Fibroblast of skin of right biceps (primary cell): ENCODE results near the gene DDX5.
A peak's percentile ranks its signal among the peaks of the same experiment; 100 is the strongest.
"Not testable (repeated sequence)": the region's sequence is repeated elsewhere in the genome, so short reads cannot be mapped to it uniquely, and the experiment has no call there.

Experiments
- DNase-seq: peaks from one replicate; pipeline ENCODE4 v3.0.0-alpha.2; 2013

DDX5 gene

DNA sequence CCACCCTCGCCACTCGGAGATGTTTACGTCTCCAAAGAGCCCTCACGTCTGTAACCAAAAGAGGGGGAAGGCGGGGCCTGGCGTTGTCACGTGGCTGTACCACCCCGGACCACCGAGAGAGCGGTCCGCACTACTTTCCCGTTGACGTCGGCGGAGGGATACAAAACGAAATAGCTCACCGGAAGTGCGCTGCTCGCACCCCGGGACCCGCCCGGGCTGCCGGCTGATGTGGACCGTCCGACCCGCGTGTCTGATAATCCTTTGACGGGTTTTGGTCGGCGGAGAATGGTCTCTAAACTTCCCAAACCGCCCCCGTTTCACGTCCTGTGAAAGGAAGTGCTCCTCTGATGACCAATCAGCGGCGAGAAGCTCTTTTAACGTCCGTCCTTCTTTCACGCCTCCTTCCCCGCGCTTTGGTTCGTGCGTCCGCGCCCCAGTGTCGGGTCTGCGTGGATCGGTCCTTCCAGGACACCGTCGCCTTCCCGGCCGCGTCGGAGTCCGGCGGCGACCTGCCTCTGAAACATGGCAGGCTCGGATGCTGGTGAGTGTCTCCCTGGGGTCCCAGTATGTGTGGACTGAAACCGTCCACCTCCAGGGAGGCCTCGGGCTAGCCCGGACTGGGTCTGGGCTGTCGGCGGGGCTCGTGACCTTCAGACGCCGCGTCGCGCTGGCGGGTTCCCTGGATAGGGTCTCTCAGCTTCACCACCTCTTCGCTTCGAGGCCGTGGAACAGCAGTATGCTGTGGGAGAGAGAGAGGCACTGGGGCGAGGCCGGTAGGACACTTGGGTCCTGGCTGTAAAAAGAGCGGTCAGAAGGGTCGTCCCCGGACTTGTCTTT is 705 bp upstream of the DDX5 start, which contains the start of gene CEP95:
Gene CEP95 (plus strand): TSS at position 402 of the 837 bp plus-strand sequence. CDS start 121 bp downstream, at position 523.
- DNase-seq: peak; percentile 99

GRCh38 chr17:64505340-64506200 is 519 bp downstream of the DDX5 start:
- peak; percentile 92 for DNase-seq

DNA sequence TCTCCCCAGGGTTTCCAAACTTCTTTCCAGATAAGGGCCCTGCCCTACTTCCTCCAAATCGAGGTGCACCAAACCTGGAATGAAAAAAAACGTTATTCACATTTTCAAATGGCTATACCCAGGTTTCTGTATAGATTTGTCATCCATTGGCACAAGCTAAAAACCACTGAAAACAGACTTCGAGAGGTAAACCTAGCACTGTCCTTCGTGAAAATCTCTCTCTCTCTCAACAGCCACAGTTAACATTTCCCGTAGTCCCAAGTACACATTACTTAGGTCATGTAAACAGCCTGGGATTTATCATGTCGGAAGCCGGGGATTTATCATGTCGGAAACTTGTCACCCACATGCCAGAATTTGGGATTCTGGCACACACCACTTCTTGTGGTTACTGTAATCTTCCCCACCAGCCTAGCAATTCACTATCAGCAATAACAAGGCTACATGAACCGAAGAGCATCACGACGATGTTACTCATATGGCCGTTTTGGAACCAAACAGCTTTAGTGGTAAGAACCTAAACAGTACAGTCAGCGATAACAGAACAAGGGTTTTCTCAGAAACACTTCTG is 1.2 kb downstream of the DDX5 start:
- peak; percentile 54 for DNase-seq

- no peak for DNase-seq
Measured at GRCh38 chr17:64503821-64504768, 2.0 kb downstream of the DDX5 start.

DNA sequence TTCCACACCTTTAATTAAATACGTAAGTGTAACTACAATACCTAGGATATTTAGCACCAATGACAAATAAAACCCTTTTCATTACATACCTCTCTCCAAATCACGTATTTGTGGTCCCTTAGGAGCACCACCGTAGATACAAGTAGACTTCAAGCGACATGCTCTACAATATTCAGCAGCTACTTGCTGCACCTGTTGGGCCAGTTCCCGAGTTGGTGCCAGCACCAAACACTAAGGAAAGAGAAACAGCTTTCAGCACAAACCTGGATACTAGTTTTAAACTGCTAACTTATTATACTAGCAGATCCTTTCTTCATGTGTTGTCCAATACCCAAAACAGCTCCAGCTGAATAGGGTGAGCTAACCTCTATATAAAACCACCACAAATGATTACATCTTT is 2.7 kb downstream of the DDX5 start:
- DNase-seq: no peak

DNA sequence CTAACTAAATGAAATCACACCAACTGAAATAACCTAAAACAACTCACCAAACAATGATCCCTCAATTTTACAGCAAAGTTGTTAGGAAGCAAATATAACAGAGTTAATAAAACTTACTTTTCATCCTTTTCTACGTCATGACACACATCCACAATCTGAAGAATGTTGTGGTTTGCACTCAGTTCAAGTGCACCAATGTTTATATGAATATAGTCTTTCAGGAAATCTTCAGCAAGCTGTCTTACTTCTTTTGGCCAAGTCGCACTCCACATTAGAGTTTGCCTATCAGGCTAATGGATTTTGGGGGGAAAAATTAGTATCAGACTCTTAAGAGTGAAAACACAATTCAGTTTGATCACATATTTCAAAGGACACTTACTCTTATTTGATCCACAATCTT is 3.3 kb downstream of the DDX5 start:
- DNase-seq: no peak

DNA sequence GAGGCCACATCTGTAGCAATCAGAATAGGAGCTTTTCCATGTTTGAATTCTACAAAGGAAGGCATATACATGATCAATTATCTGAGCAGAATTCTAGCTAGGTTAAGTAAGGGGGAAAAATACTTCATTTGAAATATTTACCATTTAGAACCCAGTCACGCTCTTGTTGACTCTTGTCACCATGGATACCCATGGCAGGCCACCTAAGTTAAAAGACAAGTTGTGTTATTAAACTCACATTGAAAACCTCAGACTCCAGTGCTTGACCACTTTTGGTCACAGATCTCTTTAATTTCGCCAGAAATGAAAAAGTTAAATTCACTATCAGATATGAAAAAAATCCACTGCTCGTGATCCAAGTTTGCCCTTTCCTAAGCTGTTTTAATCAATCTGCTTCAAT is 4.1 kb downstream of the DDX5 start:
- no peak for DNase-seq

DNA sequence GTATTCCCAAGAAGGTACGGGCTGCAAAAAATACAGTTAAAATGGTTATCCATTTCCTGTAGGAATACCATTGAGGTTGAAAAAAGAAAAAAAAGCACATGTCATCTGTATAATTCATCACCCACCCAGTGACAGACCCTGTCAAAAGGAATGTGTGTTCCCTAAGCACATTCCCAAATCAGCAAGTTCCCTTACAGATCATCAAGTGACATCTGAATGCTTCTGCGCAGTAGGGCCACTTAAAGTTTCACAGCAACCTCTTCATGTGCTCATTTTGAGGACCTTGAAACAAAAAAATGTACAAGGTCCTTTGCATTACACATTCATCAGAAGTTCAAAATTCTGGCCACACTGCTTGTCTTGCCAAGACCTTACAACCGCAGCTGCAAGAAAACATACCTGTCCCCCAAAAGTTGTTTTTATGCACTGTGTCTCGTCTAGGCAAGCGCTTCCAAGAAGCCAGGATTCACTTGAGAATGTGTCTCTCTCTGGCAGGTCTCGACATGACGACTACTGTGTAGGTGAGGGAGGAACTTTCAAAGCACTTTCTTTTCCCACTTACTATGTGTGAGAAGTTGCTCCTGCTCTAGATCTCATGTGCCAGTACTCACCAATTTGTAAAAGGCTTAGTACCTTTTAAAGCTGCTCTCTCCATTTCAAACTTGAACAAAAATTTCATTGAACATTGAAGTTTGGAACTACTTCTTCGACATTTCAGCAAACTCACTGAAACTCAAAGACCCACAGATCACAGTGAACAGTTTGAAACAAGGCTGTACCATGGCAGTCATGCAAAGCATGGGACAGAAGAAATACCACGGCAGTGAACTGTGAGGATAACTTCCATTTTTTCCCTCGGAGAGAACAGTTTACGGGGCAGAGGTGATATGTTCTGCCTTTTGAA is 5.0 kb downstream of the DDX5 start:
- DNase-seq: no peak

GRCh38 chr17:64500487-64500859 is 5.6 kb downstream of the DDX5 start:
- no peak for DNase-seq

GRCh38 chr17:64499805-64500486 is 6.1 kb downstream of the DDX5 start:
- peak; percentile 34 for DNase-seq

GRCh38 chr17:64498308-64499203 is 7.5 kb downstream of the DDX5 start:
- DNase-seq: no peak

DNA sequence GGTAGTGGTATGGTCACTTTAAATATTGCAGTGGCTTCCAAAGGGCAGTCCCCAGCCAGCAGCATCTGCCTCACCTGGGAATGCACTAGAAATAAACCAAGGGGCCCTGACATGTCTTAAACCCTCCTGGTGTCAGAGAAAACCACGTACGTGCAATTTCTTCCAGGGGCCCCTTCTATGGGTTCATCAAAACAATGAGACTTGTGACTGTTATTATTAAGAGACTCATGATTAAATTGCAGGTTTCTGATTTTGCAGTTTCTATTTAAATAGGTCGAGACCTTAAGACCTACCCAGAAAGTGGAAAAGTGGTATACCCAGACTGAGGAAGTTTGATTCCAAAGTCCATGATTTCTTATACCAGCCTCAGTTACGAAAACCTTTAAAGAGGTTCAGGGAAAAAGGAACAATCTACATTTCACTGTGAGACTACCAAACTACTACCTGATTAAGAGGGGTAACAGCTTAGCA is 8.5 kb downstream of the DDX5 start:
- DNase-seq: no peak

GRCh38 chr17:64496786-64497564 is 9.1 kb downstream of the DDX5 start, which contains the start of gene POLG2:
Gene POLG2, minus strand, starts transcription at chr17:64497054. Its CDS starts 86 bp downstream, at chr17:64496968.
- DNase-seq: peak; percentile 92

- DNase-seq: no peak
Measured at GRCh38 chr17:64496348-64496785, 9.7 kb downstream of the DDX5 start.

DNA sequence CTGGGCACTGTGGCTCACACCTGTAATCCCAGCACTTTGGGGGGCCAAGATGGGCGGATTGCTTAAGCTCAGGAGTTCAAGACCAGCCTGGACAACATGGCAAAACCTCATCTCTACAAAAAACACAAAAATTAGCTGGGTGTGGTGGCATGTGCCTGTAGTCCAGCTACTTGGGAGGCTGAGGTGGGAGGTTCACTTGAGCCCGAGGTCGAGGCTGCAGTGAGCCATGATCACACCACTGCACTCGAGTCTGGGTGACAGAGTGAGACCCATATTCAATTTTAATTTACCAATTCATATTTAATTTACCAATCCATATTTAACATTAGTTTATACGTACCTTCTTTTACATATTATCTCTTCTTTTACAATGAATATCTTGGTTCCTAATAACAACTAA is 10.8 kb downstream of the DDX5 start:
- DNase-seq: not testable (repeated sequence)

DNA sequence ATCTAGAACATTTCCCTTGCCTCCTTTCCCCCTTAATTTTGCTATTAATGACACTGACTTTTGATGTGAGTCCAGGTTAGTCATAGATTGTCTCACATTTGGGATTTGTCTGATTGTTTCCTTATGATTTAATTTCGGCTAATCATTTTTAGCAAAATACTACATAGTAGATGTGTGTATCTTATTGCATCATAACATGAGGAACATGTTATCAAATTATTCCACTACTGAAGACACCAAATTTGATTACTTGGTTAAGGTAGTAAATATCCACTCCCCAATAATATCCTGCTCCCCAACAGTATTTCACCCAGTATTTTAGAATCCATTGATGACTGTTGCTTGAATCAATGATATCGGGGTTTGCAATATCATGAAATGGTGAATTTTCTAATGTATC is 12.0 kb downstream of the DDX5 start:
- DNase-seq: no peak

- no peak for DNase-seq
Measured at GRCh38 chr17:64492481-64493109, 13.5 kb downstream of the DDX5 start.

GRCh38 chr17:64491994-64492393 is 14.1 kb downstream of the DDX5 start:
- peak; percentile 84 for DNase-seq
